Astrocyte (in vitro differentiated cells and primary cell): ENCODE measurements around the gene COG5. TPM values are rescaled to one million over a fixed set of nuclear protein-coding genes. Genes with fewer than 3 reads are reported as not detected.

Source experiments
- DNase-seq: peaks from one replicate; pipeline ENCODE4 v3.0.0-alpha.2; 2010; ENCODE audit warnings: low read depth
- FAIRE-seq: peaks from 2 replicates; lab custom pipeline; 2011; peaks lifted over from hg19 to GRCh38; lab: Jason Lieb, UNC
- H2AFZ ChIP-seq: 2 replicates; pipeline ENCODE4 v1.6.0; 2012; ENCODE audit warnings: low read depth, low read length, inconsistent platforms
- H3K27ac ChIP-seq: 2 replicates; pipeline ENCODE4 v1.5.1; 2011; ENCODE audit warnings: low read depth, low read length, inconsistent platforms
- H3K27me3 ChIP-seq: 2 replicates; pipeline ENCODE4 v1.6.0; 2011; ENCODE audit warnings: low read length, inconsistent platforms; ENCODE audit not compliant: insufficient read depth
- H3K36me3 ChIP-seq: 2 replicates; pipeline ENCODE4 v1.5.1; 2011; ENCODE audit warnings: low read length, inconsistent platforms; ENCODE audit not compliant: insufficient read depth
- H3K4me1 ChIP-seq: 2 replicates; pipeline ENCODE4 v1.5.1; 2011; ENCODE audit warnings: low read length, inconsistent platforms; ENCODE audit not compliant: insufficient read depth
- H3K4me2 ChIP-seq: 2 replicates; pipeline ENCODE4 v1.6.0; 2012; ENCODE audit warnings: low read length, inconsistent platforms
- H3K4me3 ChIP-seq: 2 replicates; pipeline ENCODE4 v1.5.1; 2011; ENCODE audit warnings: low read depth, mild to moderate bottlenecking, low read length, inconsistent platforms; ENCODE audit not compliant: insufficient read depth
- H3K79me2 ChIP-seq: 2 replicates; pipeline ENCODE4 v1.6.0; 2012; ENCODE audit warnings: mild to moderate bottlenecking, low read length, inconsistent platforms; ENCODE audit not compliant: insufficient read depth
- H3K9ac ChIP-seq: 2 replicates; pipeline ENCODE4 v1.6.0; 2012; ENCODE audit warnings: mild to moderate bottlenecking, low read length, inconsistent platforms
- H3K9me3 ChIP-seq: 2 replicates; pipeline ENCODE4 v1.5.1; 2012; ENCODE audit warnings: low read depth, mild to moderate bottlenecking, low read length, inconsistent platforms; ENCODE audit not compliant: insufficient read depth
- H4K20me1 ChIP-seq: 2 replicates; pipeline ENCODE4 v1.6.0; 2012; ENCODE audit warnings: low read length, inconsistent platforms; ENCODE audit not compliant: insufficient read depth
- H3K27ac Mint-ChIP-seq: one replicate; pipeline ENCODE4 v1.8.0; 2021; ENCODE audit warnings: mild to moderate bottlenecking, mixed read lengths; ENCODE audit not compliant: unreplicated experiment
- H3K27me3 Mint-ChIP-seq: one replicate; pipeline ENCODE4 v1.8.0; 2021; ENCODE audit warnings: low read depth, mixed read lengths; ENCODE audit not compliant: unreplicated experiment
- H3K36me3 Mint-ChIP-seq: one replicate; pipeline ENCODE4 v1.8.0; 2021; ENCODE audit warnings: low read depth, mixed read lengths; ENCODE audit not compliant: unreplicated experiment
- H3K4me1 Mint-ChIP-seq: one replicate; pipeline ENCODE4 v1.8.0; 2021; ENCODE audit warnings: low read depth, mixed read lengths; ENCODE audit not compliant: unreplicated experiment
- H3K4me3 Mint-ChIP-seq: one replicate; pipeline ENCODE4 v1.8.0; 2021; ENCODE audit warnings: mild to moderate bottlenecking, moderate library complexity, mixed read lengths; ENCODE audit not compliant: unreplicated experiment
- H3K9me3 Mint-ChIP-seq: one replicate; pipeline ENCODE4 v1.8.0; 2021; ENCODE audit warnings: mild to moderate bottlenecking, mixed read lengths; ENCODE audit not compliant: unreplicated experiment
- EZH2 ChIP-seq: IDR thresholded peaks from 2 replicates; pipeline ENCODE4 v1.6.1; 2012; ENCODE audit warnings: mild to moderate bottlenecking, low read length, inconsistent platforms; ENCODE audit not compliant: insufficient read depth
- total RNA-seq: library from RNA; stranded (reverse); gene quantifications from 2 replicates; pipeline ENCODE4 v1.2.1, GENCODE V29; 2021
- TF ChIP-seq, protein P1 (sequence below): IDR thresholded peaks from 2 replicates; pipeline ENCODE4 v1.5.1; 2011; ENCODE audit warnings: low read depth, mild to moderate bottlenecking, inconsistent platforms, low read length, moderate library complexity; ENCODE audit not compliant: insufficient read depth

COG5 gene
- total RNA-seq, 1 donor from 2014 or later = 57.1 TPM

DNA sequence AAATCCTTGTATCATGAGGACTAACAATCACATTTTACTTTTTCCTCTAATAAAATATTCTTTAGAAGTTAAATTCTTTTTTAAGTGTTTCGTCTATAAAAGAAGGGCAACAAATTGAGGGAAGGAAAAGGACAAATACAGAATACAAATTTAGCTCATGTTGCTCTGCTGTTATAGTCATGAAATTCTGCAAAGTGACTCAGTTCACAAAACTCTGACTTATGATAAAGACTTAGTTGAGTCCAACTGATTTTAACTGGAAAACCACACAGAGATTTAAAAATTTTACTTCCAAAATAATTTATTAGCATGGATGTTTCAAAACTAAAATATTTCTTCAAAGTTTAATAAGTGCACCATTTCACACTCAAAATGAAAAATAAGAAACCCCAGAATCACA, 168.9 kb downstream of the COG5 start:
- Mint-ChIP-seq H3K9me3 (no peaks in the 10 kb centered on the region), H3K36me3 (peaks cover 7% of the 10 kb centered on the region), H3K4me3 (no peak overlapping the region), H3K4me1 (peaks cover 9% of the 10 kb centered on the region), H3K27ac (peak overlapping the region; percentile 48), H3K27me3 (no peaks in the 10 kb centered on the region)
- Histone ChIP-seq H3K4me3 (no peak overlapping the region), H3K9ac (no peak overlapping the region), H3K36me3 (no peaks in the 10 kb centered on the region), H3K27ac (peak overlapping the region; percentile 49), H3K79me2 (no peaks in the 10 kb centered on the region), H3K27me3 (no peaks in the 10 kb centered on the region), H2AFZ (no peak overlapping the region), H3K4me2 (peak overlapping the region; percentile 53), H4K20me1 (no peaks in the 10 kb centered on the region), H3K4me1 (peaks cover 3% of the 10 kb centered on the region), H3K9me3 (no peaks in the 10 kb centered on the region)
- TF ChIP-seq, protein P1, sequence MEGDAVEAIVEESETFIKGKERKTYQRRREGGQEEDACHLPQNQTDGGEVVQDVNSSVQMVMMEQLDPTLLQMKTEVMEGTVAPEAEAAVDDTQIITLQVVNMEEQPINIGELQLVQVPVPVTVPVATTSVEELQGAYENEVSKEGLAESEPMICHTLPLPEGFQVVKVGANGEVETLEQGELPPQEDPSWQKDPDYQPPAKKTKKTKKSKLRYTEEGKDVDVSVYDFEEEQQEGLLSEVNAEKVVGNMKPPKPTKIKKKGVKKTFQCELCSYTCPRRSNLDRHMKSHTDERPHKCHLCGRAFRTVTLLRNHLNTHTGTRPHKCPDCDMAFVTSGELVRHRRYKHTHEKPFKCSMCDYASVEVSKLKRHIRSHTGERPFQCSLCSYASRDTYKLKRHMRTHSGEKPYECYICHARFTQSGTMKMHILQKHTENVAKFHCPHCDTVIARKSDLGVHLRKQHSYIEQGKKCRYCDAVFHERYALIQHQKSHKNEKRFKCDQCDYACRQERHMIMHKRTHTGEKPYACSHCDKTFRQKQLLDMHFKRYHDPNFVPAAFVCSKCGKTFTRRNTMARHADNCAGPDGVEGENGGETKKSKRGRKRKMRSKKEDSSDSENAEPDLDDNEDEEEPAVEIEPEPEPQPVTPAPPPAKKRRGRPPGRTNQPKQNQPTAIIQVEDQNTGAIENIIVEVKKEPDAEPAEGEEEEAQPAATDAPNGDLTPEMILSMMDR = no peak
- no peak for TF ChIP-seq EZH2
- peak; percentile 65 for DNase-seq
- FAIRE-seq = no peak

DNA sequence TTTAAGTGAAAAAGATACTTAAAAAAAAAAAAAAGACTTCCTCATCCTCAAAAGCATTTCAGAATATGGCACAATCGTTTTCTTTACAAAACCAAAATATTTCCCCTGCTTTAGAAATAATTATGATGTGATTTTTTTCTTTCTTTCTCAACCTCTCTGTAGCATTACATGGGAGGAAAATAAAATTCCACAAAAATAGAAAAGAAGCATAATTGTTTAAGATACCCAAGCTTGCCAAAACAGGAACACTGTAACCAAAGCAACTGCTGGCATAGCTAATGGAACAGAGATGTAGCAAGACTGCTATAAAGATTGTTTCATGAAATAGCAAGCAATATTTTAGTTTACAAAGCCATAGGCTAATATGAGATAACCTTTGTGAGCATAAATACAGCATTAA, 169.4 kb downstream of the COG5 start:
- Histone ChIP-seq H3K27ac (no peak overlapping the region), H3K9ac (no peak overlapping the region), H3K4me1 (peaks cover 3% of the 10 kb centered on the region), H2AFZ (no peak overlapping the region), H3K9me3 (no peaks in the 10 kb centered on the region), H4K20me1 (no peaks in the 10 kb centered on the region), H3K79me2 (no peaks in the 10 kb centered on the region), H3K36me3 (no peaks in the 10 kb centered on the region), H3K4me3 (no peak overlapping the region), H3K27me3 (no peaks in the 10 kb centered on the region), H3K4me2 (no peak overlapping the region)
- TF ChIP-seq, protein P1 = no peak
- TF ChIP-seq EZH2 = no peak
- DNase-seq (no peak), FAIRE-seq (no peak)
- Mint-ChIP-seq H3K4me3 (no peak overlapping the region), H3K27ac (no peak overlapping the region), H3K9me3 (no peaks in the 10 kb centered on the region), H3K4me1 (peaks cover 9% of the 10 kb centered on the region), H3K27me3 (no peaks in the 10 kb centered on the region), H3K36me3 (peaks cover 7% of the 10 kb centered on the region)

DNA sequence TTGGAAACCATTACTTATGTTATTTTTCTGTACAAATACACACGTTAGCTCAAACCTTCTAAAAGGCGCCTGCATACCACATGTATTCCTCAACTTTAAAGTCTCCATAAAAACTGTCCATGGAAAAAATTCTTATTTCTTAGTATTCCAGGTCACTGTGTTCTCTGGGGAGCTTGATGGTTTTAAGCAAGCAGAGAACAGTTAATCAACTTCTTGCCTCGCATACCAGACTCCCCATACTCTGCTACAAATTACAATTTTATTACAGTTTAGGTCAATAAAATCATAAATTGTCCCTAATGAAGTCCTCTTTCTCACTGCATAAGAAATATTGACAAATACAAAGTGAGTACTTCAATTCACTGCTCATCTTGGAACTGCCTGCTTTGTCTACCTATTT, 170.9 kb downstream of the COG5 start:
- Mint-ChIP-seq H3K9me3 (no peaks in the 10 kb centered on the region), H3K4me1 (peaks cover 12% of the 10 kb centered on the region), H3K36me3 (peaks cover 7% of the 10 kb centered on the region), H3K27me3 (no peaks in the 10 kb centered on the region), H3K27ac (peak overlapping the region; percentile 34), H3K4me3 (no peak overlapping the region)
- no peaks in the 10 kb centered on the region for H3K9me3 ChIP-seq
- H3K4me3 ChIP-seq = no peak overlapping the region
- TF ChIP-seq, protein P1 = no peak
- TF ChIP-seq EZH2 = no peak
- no peaks in the 10 kb centered on the region for H3K79me2 ChIP-seq
- peaks cover 3% of the 10 kb centered on the region for H3K4me1 ChIP-seq
- no peak for DNase-seq
- no peak overlapping the region for H3K4me2 ChIP-seq
- no peak overlapping the region for H2AFZ ChIP-seq
- H3K27ac ChIP-seq = no peak overlapping the region
- no peak for FAIRE-seq
- no peaks in the 10 kb centered on the region for H4K20me1 ChIP-seq
- no peak overlapping the region for H3K9ac ChIP-seq
- no peaks in the 10 kb centered on the region for H3K27me3 ChIP-seq
- no peaks in the 10 kb centered on the region for H3K36me3 ChIP-seq
